ENCODE data around the gene PALD1. TPM values are rescaled to one million over a fixed set of nuclear protein-coding genes. Genes with fewer than 3 reads are reported as not detected.

PALD1 gene
- total and polyA plus RNA-seq, 8 donors: 10.1 to 34.5 (median 24.1) TPM

- H3K4me3 ChIP-seq: no peak overlapping the region
- DNase-seq: peak in 1 of 4 donors; percentile 58
- peaks cover 0 to 7% of the 10 kb centered on the region in 2 donors for H3K4me1 ChIP-seq
- no peaks in the 10 kb centered on the region for H3K9me3 ChIP-seq
- no peaks in the 10 kb centered on the region for H3K36me3 ChIP-seq
- no peaks in the 10 kb centered on the region for H3K27me3 ChIP-seq
- TF ChIP-seq, protein P1, sequence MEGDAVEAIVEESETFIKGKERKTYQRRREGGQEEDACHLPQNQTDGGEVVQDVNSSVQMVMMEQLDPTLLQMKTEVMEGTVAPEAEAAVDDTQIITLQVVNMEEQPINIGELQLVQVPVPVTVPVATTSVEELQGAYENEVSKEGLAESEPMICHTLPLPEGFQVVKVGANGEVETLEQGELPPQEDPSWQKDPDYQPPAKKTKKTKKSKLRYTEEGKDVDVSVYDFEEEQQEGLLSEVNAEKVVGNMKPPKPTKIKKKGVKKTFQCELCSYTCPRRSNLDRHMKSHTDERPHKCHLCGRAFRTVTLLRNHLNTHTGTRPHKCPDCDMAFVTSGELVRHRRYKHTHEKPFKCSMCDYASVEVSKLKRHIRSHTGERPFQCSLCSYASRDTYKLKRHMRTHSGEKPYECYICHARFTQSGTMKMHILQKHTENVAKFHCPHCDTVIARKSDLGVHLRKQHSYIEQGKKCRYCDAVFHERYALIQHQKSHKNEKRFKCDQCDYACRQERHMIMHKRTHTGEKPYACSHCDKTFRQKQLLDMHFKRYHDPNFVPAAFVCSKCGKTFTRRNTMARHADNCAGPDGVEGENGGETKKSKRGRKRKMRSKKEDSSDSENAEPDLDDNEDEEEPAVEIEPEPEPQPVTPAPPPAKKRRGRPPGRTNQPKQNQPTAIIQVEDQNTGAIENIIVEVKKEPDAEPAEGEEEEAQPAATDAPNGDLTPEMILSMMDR (IDR thresholded peaks at IDR 0.05): no peak
- ATAC-seq: no peak
- intact Hi-C loops (cut with DNase I): no loop called here
- H3K27ac ChIP-seq: no peak overlapping the region
Observed at GRCh38 chr10:70596860-70597809, 118.6 kb downstream of the PALD1 start.

DNA sequence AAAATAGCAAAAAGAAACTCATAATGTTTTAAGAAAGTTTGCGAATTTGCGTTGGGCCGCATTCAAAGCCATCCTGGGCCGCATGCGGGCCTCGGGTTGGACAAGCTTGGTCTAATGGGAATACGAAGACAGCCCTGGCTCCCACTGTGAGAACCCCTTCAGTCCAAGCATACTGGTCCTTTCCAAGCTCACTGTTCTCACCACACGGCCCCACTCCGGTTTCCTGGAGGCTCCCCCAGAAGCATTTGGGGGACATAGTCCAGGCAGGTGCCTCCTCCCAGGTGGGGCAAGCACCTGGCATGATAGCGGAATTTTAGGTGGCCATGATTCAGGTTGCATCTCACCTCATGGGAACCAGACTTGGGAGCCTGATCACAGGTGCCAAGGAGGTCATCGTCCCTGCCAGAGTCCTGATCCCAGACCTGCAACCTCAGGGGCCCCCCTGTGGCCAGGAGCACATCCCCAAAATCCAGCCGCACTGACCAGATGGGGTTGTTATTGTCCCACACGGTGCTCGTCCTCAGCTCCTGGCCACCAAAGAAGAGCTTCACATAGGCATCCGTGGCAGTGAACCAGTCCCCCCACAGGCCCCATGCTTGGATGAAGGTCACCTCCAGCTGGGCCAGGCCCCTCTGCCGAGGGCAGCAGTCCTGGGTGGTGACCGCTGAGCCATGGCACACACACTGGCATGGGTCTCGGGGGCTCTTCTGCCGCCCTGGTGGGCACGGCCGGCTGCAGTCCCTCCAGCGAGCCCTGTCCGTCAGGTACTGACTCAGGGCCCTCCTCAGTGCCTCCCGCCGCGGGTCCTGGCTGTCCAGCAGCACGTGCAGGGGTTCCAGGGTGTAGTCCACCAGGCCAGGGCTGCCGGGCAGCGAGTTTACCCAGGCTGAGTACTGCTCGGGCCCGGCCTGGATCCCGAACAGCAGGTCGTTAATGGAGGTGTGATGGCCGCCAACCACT lies 119.6 kb downstream of the PALD1 start:
- DNase-seq (peak in 1 of 4 donors; percentile 65), ATAC-seq (no peak)
- intact Hi-C loops (cut with DNase I): no loop called here
- Histone ChIP-seq H3K36me3 (no peaks in the 10 kb centered on the region), H3K27me3 (no peaks in the 10 kb centered on the region), H3K27ac (no peak overlapping the region), H3K4me3 (no peak overlapping the region), H3K9me3 (no peaks in the 10 kb centered on the region), H3K4me1 (peaks cover 0 to 7% of the 10 kb centered on the region in 2 donors)
- TF ChIP-seq, protein P1 (IDR thresholded peaks at IDR 0.05): no peak

DNA sequence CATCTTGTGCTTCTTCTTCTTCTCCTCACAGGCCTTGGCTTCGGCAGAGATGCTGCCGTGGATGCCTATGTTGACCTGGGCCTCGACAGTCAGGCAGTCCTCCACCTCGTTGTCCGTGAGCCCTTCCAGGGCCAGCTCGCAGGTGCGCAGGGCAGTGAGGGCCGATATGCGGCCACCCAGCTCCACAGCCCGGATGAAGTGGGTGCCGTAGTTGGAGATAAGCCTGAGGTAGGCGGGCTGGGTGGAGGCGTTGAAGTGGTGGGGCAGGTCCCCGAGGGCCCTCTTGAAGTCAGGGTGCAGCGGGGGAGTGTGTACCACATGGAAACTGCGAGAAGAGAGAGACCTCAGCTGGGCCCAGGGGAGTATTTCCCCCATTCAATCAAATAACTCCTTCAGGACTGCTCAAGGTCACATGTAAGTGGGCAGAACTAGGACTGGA lies 120.3 kb downstream of the PALD1 start:
- no peak overlapping the region for H3K27ac ChIP-seq
- DNase-seq (peak in 3 of 4 donors; percentile 73 to 74 (median 73)), ATAC-seq (peak; percentile 84)

DNA sequence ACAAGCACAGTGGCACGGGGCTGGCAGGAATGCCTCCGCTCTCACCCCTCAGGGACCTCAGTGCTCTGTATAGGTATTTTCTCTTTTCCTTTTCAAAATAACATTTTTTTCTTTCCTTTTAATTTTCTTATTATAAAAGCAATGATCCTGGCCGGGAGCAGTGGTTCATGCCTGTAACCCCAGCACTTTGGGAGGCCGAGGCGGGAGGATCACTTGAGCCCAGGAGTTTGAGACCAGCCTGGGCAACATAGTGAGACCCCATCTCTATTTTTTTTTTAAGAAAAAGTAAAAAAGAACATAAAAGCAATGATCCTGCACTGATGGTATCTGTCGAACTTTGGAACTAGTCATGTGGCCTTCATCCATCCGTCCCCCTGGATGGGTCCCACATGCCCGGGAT lies 120.8 kb downstream of the PALD1 start:
- Histone ChIP-seq H3K9me3 (no peaks in the 10 kb centered on the region), H3K27me3 (no peaks in the 10 kb centered on the region), H3K4me3 (no peak overlapping the region), H3K36me3 (no peaks in the 10 kb centered on the region), H3K27ac (no peak overlapping the region), H3K4me1 (peaks cover 0 to 7% of the 10 kb centered on the region in 2 donors)
- DNase-seq (no peak), ATAC-seq (no peak)
- intact Hi-C loops (cut with DNase I): no loop called here
- TF ChIP-seq, protein P1 (IDR thresholded peaks at IDR 0.05): no peak

More for the DNA sequence above, 120.3 kb downstream of the PALD1 start:
- H3K36me3 ChIP-seq: no peaks in the 10 kb centered on the region
- no peaks in the 10 kb centered on the region for H3K9me3 ChIP-seq
- H3K4me3 ChIP-seq: no peak overlapping the region
- intact Hi-C loops (cut with DNase I): no loop called here
- H3K27me3 ChIP-seq: no peaks in the 10 kb centered on the region
- TF ChIP-seq, protein P1 (IDR thresholded peaks at IDR 0.05): no peak
- peaks cover 0 to 7% of the 10 kb centered on the region in 2 donors for H3K4me1 ChIP-seq

All from left lung (tissue), 10 donors.